NOMO-1 treated with dmso at 0.1 percent for 144 hours (cell line): ENCODE data around the gene IGFBP6.
"Not testable (repeated sequence)": the region's sequence is repeated elsewhere in the genome, so short reads cannot be mapped to it uniquely, and the experiment has no call there.

Experiments used
- DNase-seq: peaks from one replicate; lab custom pipeline; 2025; ENCODE audit not compliant: unreplicated experiment; lab: John Stamatoyannopoulos, UW

Gene IGFBP6

DNA sequence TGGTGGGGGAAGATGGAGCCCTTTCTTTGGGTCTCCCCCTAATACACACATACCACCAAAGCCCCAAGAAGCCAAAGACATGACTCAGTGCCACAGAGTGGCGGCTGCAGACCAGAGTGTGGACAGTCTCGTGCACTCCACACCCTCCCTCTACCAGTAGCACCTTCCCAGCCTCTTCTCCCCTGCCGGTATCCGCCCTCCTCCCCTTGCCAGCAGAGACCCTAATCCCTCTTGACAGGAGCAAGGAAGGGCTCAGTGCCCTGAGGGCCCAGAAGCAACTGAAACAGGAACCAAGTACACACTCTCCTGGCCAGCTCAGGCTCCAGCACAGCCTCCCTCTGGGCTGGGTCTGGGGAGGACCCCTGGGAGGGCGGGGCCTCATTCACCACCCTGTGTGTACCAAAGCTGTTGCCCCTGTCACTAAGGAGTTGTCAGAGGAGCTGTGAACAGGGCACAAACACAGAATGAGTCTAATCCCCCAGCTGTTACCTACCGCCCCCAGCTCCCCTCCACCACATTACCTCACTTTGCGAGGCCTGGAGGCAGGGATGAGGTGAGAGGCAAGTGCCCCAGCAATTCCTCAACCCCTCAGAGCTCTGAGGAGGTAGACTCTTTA lies 26.5 kb upstream of the IGFBP6 start:
- no peak for DNase-seq

DNA sequence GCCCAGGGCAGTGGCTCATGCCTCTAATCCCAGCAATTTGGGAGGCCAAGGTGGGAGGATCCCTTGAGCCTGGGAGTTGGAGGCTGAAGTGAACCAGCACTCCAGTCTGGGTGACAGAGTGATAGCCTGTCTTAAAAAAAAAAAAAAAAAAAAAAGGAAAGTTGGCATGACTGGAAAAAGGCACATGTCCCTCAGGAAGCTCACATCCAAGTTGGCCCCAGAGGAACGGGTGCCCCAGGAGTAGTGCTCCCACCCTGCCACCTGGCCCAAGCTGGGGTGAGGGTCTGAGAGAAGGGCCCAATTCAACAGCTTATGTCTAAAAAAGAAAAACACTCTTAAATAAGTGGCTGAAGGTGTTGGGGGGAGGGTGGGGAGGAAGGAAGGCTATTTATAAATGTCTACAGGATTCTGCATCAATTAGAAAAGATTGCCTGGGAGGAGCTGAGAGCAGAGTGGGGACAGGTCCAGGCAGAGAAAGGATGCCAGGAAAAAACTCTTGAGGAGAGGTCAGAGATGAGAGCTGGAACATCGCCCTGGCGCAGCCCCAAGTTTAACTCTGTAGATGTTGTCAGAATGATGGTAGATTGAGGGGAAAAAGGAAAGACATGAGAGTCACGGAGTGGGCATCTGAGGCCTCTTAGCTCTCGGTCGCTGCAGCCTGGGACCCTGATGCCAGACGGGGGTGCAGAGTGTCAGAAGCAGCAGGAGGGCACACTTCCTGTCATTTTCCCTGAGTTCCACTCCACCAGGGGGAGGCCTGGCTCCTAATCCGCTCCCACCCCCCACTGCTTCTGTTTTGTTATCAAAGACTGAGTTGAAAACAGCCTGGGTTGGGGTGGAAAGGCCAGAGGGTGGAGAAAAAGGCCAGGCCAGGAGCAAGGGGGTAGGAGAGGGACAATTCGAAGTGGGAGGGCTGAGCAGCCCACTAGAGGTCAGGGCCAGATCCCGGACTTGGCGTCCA lies 25.6 kb upstream of the IGFBP6 start:
- DNase-seq: no peak

DNA sequence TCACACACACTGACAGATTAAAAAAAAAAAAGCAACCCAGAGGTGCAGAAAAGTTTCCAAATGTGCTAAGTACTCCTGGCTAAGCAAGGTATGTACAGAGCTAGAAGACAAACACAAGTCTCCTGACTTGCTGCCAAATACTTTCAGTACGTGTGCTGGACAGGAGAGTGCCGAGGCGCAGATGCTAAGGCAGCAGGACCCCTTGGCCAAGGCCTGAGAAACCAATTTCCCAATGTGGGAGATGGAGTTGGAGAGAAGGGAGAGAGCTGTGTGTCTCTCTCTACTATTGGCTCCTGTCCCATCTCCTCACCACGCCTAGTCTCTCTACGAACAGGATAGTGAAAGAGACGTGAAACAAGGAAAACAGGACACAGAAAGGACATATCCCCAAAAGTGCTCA lies 23.6 kb upstream of the IGFBP6 start:
- no peak for DNase-seq

DNA sequence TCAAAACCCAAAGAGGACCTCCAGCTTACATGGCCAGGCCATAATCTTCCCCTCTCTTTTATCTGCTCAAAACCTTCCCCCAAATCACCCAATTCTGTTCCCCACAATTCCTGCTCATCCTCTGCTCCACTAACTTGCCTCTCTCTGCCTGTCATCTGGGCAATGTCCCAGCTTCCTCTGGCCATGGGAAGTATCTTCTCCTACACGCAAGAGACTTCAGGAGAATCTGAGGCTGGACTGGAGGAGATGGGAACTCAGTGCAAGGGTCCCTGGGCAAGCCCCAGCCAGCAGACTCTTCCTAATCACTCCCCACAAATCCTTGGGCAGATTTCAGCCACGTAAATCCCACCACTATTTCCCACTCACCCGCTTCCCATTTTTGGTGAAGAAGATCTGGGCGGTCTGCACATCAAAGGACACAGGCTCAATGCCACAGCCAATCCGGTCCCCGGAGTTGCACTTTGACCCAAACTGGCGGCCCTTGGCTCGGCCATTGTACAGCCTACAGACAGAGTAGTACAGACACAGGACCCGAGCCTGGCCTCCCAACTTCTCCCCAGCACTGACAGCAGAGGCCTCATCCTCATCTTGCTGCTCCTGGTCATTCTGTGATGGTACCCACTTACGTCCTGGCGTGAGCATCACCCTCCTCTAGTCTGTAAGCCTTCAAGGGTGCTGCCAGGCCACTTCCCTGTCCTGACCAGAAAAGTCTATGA lies 23.0 kb upstream of the IGFBP6 start:
- DNase-seq: no peak

DNA sequence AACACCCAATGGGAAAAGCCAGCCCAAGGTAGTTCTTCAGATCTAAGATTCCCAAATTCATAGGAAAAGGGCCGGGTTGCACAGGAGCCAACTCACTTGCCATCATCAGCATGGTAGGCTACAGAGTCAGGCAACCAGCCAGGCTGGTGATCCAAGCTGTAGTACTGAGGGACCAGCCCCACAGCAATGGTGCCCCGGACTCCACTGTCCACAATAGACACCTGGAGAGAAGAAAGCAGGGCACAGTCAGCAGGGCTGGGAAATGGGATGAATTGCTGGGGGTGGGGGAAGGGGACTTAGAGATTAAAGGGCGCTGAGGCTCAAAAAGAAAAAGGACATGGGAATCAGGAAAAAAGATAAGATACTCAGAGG lies 22.5 kb upstream of the IGFBP6 start:
- no peak for DNase-seq

DNA sequence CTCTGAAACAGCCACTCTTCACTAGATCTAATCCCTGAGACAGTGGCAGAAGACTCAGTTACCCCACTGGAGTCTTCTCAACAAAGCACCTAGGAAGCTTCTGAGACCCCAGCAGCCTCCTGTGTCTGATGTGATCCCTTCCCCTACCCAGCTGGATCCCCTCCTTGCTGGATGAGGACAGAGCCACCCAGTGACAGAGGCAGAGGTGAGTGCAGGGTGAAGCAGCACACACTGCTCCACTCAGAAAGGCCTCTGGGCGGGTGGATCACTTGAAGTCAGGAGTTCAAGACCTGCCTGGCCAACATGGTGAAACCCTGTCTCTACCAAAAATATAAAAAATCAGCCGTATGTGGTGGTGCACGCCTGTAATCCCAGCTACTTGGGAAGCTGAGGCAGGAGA lies 21.0 kb upstream of the IGFBP6 start:
- DNase-seq: no peak

DNA sequence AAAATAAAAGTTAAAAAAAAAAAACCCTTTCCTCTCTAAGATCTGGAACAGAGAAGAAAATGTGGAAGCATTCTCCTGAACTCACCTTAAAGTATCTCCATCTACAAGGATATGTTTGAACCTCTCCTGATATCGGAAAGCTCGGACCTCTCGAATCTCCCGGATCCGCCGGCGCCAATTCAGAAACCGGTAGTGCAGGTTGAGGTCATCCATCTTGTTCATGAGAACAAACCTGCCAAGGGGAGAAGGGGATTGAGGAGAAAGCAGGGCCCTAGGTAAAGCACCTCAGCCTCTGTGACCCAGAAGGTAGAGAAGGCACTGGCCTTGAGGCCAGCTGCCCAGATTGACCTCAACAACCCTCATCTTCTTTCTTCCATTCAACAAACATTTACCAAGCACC lies 20.4 kb upstream of the IGFBP6 start:
- DNase-seq: no peak

DNA sequence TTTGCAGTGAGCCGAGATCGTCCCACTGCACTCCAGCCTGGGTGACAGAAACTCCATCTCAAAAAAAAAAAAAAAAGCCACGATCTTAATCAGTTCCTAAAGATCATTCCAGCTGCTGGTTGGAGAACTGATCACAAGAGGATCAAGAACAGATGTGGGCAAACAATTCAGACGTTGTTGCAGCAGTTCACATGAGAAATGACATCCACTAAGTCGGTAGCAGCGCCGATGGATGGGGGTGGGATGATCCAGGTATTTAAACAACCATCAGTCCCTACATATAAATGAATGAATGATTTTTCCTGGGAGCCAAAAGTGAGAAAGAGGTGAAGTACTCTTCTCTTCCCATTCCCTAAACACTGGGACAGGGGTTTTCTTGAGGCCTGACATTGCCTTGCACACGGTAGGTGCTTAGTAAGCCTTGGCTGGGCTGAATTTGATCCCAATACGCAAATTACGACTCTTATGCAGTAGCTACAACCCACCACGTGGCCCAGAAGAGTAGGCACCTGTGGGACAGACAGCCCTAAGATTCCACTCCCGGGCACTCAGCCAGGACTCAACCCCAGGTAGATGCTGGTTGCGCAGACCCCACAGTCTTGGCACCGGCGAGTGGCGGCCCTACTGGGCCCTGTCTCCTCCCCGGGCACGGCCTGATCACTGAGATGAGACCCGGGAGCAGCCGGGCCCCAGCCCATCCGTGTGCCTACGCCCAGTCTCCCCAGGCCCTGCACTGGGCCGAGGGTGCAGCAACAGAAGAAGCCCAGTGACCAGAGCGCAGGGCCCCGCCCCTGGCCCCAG lies 18.8 kb upstream of the IGFBP6 start:
- DNase-seq: no peak

DNA sequence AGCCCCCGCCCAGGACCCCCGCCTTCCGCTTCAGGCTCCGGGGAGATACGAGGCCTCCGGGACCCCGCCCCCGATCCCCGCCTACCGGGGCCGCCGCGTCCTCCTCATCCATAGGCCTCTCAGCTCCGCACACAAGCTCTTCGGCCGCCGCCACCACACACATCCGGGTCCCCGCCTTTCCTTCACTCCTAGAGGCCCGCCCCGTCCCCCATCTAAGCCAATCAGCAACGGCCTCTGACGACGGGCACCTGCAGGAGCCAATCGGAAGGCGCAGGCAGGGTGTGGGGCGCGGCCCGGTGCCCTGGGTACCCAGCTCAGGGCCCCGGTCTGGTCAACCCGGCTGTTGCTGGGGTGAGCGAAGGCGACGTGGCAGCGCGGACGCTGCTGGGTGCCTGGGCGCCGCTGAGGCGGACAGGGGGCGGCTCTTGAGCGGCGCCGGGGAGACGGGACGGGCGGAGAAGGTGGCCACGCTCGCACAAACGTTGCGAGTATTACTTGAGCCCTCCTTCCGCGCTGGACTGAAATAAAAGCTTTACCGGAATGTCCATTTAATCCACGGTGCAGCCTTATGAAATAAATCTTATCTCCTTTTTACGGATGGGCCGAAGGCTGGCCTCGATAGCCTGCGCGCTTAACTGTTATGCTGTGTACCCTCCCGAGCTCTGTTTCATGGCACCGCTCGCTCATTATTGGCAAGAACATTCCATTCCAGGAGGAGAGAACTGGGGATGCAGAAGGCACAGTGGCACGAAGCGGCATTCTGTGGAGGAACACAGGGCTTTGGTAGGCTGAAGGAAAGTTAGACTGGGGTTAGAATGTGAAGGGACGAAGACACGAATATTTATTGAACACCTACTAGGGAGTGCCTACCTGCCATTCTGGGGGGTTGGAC lies 18.0 kb upstream of the IGFBP6 start, which contains the start of gene SPRYD3:
TSS of gene SPRYD3 (minus strand) at position 165 of the 892 bp plus-strand sequence. CDS start at position 108, 57 bp downstream.
- peak; percentile 93 for DNase-seq

DNA sequence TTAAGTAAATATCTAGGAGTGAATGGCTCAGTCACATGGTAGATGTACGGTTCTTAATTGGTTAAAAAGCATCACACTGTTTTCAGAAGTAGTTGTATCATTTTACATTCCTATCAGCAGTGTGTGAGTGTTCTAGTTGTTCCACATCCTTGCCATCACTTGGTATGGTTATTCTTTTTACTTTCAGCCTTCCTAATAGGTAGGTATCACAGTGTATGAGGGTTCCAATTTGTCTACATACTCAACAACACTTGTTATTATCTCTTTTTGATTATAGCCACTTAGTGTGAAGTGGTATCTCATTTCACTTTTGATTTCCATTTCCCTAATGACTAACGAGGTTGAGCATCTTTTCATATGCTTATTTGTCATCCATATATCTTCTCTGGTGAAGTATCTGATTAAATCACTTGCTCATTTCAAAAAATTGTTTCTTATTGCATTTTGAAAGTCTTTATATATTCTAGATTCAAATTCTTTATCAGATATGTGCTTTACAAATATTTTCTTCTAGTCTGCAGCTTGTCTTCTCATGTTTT lies 14.8 kb upstream of the IGFBP6 start:
- no peak for DNase-seq

DNA sequence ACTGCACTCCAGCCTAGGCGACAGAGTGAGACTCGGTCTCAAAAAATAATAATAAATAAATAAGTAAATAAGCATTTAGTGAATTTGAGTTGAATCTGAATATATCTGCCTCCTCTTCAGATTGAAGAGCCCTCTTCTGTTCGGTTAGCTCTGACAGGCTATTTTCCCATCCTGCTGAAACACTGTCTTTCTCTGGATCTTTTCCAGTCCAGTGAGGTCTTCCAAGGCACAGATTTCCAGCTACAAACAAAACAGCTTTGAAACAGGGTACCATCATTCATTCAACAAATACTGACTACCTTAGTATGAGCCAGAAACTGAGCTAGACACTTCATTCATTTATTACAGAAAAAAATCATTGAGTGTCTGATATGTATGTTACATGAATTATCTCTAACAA lies 11.1 kb upstream of the IGFBP6 start:
- DNase-seq: no peak

DNA sequence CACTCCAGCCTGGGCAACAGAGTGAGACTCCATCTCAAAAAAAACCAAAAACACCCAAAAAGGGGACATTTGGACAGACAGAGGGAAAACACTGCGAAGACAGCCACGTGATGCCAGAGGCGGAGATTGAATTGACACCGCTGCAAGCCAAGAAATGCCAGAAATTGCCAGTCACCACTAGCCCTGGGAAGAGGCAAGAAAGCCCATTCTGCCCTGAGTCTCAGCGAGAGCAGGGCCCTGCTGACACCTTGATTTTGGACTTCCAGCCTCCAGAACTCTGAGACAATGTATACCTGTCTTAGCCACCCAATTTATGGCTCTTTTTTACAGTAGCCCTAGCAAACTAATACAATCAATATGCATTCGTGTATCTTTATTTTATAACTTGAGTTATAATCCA lies 7.4 kb upstream of the IGFBP6 start:
- no peak for DNase-seq

DNA sequence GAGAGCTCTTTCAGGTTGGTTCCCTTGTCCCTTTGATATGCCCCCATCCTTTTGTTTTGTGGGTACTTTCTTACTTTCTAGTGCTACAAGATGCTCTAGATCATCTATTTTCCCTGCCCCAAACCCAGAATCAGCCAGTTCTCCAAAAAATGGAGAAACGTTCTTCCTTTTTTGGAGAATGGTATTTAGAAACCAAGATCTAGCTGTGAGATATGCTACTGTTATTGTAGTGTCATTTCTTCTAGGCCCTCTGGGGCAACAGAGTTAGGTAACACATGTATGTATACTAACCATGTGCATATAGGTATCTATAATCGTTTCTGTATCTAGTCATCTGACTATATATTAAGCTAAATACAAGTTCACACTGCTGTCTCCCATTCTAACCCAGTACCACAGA lies 6.9 kb upstream of the IGFBP6 start:
- no peak for DNase-seq

DNA sequence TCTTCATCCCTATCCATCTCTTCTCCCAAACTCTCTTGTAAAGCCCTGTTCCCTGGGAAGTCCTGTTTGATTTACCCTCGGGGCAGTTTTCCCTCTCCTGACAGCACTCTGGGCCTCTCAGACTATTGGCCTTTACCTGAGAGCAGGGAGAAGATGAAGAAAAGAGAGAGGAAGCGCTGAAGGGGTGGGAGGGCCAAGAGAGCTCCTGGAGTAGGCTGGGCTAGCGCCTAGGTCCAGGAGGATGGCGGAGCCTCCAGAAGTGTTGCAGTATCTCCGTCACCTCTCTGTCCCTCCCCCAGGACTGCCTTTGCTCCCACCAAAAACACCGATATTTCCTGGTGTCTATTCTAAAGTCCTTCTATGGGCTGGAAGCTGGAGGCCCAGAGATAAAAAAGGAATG lies 5.7 kb upstream of the IGFBP6 start:
- no peak for DNase-seq

DNA sequence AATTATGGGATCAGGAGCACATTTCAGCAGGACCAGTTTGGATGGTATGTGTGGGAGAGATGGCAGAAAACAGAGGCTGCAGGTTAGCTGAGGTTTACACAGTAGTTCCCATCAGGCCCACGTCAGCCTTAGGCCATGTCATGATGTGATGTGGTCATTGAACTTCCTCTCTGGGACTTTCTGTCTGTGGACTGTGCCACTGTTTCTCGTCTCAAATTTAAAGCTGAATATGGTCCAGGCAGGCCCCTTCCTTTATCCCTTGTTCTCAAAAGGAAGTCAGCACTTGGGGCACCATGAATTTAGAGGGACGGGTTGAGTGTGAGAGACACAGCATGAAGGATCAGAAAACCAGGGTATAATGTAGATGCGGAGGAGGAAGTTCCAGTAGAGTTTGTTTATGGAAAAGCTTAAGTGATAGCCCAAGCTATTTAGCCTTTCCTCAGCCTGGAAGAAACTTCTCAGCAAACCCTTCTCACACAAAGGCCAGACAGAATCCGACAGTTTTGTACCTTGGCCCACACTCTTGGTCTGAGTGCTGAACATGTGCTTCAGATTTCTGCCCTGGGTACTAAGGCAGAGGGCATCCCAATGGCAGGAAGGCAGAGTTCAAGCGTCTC lies 3.6 kb upstream of the IGFBP6 start:
- no peak for DNase-seq

DNA sequence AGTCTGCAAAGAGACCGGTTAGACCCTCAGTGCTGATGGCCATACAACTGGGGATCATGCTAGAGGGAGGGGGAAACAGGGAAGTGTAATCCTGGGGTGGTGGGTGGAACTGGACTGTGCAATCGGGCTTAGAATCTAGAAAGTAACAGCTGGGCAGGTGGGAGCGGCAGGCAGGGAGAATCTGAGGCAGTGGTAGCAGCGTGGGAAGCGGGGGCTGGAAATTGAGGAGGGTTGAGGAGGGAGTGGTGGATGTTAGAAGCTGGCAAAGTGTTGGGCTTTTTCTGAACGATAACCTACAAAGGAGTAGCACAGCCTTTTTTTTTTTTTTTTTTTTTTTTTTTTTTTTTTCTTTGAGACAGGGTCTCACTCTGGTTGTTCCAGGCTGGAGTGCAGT lies 3.1 kb upstream of the IGFBP6 start:
- DNase-seq: no peak

DNA sequence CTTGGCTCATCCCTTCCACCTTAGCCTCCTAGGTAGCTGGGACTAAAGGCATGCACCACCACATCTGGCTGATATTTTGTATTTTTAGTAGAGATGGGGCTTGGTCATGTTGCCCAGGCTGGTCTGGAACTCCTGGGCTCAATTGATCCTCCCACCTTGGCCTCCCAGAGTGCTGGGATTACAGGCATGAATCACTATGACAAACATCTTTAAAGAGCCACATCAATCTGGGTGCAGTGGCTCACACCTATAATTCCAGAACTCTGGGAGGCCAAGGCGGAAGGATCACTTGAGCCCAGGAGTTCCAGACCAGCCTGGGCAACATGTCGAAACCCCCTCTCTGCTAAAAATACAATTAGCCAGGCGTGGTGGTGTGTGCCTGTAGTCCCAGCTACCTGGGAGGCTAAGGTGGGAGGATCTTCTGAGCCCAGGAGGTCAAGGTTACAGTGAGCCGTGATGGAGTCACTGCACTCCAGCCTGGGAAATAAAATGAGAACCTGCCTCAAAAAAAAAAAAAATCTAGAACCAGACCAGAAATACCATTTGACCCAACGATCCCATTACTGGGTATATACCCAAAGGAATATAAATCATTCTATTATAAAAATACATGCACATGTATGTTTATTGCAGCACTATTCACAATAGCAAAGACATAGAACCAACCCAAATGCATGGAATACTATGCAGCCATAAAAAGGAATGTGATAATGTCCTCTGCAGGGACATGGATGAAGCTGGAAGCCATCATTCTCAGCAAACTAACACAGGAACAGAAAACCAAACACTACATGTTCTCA lies 2.5 kb upstream of the IGFBP6 start:
- DNase-seq: not testable (repeated sequence)

DNA sequence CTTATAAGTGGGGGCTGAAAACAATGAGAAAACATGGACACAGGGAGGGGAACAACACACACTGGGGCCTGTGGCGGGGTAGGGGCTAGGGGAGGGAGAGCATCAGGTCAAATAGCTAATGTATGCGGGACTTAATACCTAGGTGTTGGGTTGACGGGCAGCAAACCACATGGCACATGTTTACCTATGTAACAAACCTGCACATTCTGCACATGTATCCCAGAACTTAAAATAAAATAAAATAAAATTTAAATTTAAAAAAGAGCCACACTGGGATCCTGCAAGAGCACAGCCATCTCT lies 1.9 kb upstream of the IGFBP6 start:
- not testable (repeated sequence) for DNase-seq
